HCT116 (cell line): ENCODE data around the gene PGS1.

Experiments used
- TF ChIP-seq, protein P1 (sequence below), 3 experiments: fragments of 200-600 bp in 1 of 3; sonication (generic) in 1 of 3; IDR thresholded peaks in 2 of 3; conservative IDR thresholded peaks in 1 of 3; 2 replicates each; pipeline ENCODE4 v1.5.1; 2012 to 2017; ENCODE audit warnings: low read depth in 2 of 3, low read length in 2 of 3, antibody characterized with exemption in 1 of 3, borderline replicate concordance in 1 of 3, control low read depth in 1 of 3, mild to moderate bottlenecking in 1 of 3, mixed read lengths in 1 of 3, mixed run types in 1 of 3, moderate library complexity in 1 of 3; ENCODE audit not compliant: insufficient read depth in 1 of 3
- TF ChIP-seq, protein P2 (sequence below): IDR thresholded peaks from 2 replicates; pipeline ENCODE4 v1.6.1; 2012; ENCODE audit warnings: low read depth

DNA sequence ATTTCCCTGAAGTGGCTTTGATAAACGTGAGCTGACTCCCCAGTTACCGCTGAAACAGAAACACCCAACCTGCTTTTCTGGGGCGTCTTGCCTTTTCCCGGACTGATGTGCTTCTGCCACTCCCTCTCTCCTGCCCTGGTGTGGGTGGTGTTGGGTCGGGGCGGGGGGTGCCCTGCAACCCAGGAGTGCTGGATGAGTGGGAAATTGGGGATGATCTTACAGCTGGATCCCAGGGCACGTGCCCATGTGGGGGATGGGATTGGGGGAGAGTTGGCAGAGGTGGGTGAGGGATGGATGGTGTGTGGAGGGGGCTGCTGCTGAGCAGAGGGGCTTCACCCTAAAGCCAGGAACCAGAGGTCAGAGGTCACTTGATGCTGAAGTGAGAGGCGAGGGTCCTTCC lies 28.5 kb downstream of the PGS1 start:
- TF ChIP-seq, protein P1, sequence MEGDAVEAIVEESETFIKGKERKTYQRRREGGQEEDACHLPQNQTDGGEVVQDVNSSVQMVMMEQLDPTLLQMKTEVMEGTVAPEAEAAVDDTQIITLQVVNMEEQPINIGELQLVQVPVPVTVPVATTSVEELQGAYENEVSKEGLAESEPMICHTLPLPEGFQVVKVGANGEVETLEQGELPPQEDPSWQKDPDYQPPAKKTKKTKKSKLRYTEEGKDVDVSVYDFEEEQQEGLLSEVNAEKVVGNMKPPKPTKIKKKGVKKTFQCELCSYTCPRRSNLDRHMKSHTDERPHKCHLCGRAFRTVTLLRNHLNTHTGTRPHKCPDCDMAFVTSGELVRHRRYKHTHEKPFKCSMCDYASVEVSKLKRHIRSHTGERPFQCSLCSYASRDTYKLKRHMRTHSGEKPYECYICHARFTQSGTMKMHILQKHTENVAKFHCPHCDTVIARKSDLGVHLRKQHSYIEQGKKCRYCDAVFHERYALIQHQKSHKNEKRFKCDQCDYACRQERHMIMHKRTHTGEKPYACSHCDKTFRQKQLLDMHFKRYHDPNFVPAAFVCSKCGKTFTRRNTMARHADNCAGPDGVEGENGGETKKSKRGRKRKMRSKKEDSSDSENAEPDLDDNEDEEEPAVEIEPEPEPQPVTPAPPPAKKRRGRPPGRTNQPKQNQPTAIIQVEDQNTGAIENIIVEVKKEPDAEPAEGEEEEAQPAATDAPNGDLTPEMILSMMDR (IDR thresholded peaks at IDR 0.05 in 2 of 3, conservative IDR thresholded peaks at IDR 0.05 in 1 of 3; ENCODE audit: borderline replicate concordance in 1 of 3, insufficient read depth in 1 of 3, low read depth in 2 of 3, low read length in 2 of 3) = no peak
- TF ChIP-seq, protein P2, sequence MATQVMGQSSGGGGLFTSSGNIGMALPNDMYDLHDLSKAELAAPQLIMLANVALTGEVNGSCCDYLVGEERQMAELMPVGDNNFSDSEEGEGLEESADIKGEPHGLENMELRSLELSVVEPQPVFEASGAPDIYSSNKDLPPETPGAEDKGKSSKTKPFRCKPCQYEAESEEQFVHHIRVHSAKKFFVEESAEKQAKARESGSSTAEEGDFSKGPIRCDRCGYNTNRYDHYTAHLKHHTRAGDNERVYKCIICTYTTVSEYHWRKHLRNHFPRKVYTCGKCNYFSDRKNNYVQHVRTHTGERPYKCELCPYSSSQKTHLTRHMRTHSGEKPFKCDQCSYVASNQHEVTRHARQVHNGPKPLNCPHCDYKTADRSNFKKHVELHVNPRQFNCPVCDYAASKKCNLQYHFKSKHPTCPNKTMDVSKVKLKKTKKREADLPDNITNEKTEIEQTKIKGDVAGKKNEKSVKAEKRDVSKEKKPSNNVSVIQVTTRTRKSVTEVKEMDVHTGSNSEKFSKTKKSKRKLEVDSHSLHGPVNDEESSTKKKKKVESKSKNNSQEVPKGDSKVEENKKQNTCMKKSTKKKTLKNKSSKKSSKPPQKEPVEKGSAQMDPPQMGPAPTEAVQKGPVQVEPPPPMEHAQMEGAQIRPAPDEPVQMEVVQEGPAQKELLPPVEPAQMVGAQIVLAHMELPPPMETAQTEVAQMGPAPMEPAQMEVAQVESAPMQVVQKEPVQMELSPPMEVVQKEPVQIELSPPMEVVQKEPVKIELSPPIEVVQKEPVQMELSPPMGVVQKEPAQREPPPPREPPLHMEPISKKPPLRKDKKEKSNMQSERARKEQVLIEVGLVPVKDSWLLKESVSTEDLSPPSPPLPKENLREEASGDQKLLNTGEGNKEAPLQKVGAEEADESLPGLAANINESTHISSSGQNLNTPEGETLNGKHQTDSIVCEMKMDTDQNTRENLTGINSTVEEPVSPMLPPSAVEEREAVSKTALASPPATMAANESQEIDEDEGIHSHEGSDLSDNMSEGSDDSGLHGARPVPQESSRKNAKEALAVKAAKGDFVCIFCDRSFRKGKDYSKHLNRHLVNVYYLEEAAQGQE = no peak
